H1 (cell line): ENCODE data around the gene GPLD1. TPM values are rescaled to one million over a fixed set of nuclear protein-coding genes. Genes with fewer than 3 reads are reported as not detected.

Experiments used
- CBX8 ChIP-seq: fragments of 300-800, 300-1000 bp; sonication (generic); IDR thresholded peaks from 2 replicates; pipeline ENCODE4 v1.7.1; 2016; ENCODE audit warnings: low read depth, low read length, borderline replicate concordance
- CEBPB ChIP-seq: IDR thresholded peaks from 2 replicates; pipeline ENCODE4 v1.6.1; 2012; ENCODE audit warnings: low read depth, low read length
- GTF2F1 ChIP-seq: IDR thresholded peaks from 2 replicates; pipeline ENCODE4 v1.6.1; 2012; ENCODE audit warnings: low read depth, low read length, improper control_type of control experiment, borderline replicate concordance
- NANOG ChIP-seq: IDR thresholded peaks from 2 replicates; pipeline ENCODE4 v1.6.1; 2011; ENCODE audit warnings: low read length, low read depth, mild to moderate bottlenecking, inconsistent platforms; ENCODE audit not compliant: insufficient read depth, poor library complexity, severe bottlenecking
- POU5F1 ChIP-seq: IDR thresholded peaks from 2 replicates; pipeline ENCODE4 v1.6.1; 2011; ENCODE audit warnings: low read depth, mild to moderate bottlenecking, low read length, moderate library complexity
- TBP ChIP-seq: IDR thresholded peaks from 2 replicates; pipeline ENCODE4 v1.6.1; 2011; ENCODE audit warnings: low read depth, low read length, improper control_type of control experiment
- TEAD4 ChIP-seq: IDR thresholded peaks from 2 replicates; pipeline ENCODE4 v1.6.1; 2012; ENCODE audit warnings: low read depth, low read length, inconsistent platforms, mixed read lengths
- polyA plus RNA-seq, 7 experiments: library from polyadenylated mRNA; depleted of rRNA in 3 of 7; stranded (reverse) in 5 of 7; unstranded in 2 of 7; fragments of >200 nt in 5 of 7; fragments of 200-250 nt in 2 of 7; gene quantifications; 1 replicate in 5 of 7; 2 replicates in 1 of 7; 4 replicates in 1 of 7; pipeline versions ENCODE4 v1.2.1 to v1.2.3, GENCODE V29; 2011 to 2013; ENCODE audit warnings: missing spikeins in 2 of 7, mixed read lengths in 2 of 7
- total RNA-seq: library from RNA; stranded (reverse); fragmentation: NEBNext Ultra II Directional; extraction: Animal tissue kit (Norgen Biotek cat#: 25700); gene quantifications from 2 replicates; pipeline ENCODE4 v1.2.1, GENCODE V29; 2021
- TF ChIP-seq, protein P1 (sequence below): fragments of 300-600 bp; sonication (generic); IDR thresholded peaks from 2 replicates; pipeline ENCODE4 v1.7.1; 2012; ENCODE audit warnings: low read length, moderate library complexity, mild to moderate bottlenecking, inconsistent platforms; ENCODE audit not compliant: insufficient replicate concordance

The GPLD1 gene
- total and polyA plus RNA-seq, 2 of the 8 experiments (the other 6 are each of a cell fraction or from before 2014, with no cell fraction given) = 3.7 to 5.3 TPM

DNA sequence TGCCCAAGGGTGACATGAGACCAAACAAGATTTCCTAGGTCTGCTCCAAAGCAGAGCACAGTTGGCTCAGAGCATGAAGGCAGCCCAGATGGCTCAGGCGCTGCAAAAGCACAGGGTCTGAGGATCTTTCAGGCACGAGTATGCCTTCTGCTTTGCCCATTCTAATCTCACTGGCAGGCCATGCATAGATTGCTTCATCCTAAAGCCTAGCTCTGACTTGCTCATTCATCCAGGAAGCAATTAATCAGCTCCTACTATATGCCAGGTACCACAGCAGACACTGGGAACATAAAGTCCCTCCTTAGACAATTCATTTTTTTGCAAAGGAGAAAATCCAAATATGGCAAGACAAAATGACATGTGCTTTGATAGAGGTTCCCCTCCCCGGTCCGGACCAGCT is 31.2 kb downstream of the GPLD1 start (continued):
- TF ChIP-seq, protein P1, sequence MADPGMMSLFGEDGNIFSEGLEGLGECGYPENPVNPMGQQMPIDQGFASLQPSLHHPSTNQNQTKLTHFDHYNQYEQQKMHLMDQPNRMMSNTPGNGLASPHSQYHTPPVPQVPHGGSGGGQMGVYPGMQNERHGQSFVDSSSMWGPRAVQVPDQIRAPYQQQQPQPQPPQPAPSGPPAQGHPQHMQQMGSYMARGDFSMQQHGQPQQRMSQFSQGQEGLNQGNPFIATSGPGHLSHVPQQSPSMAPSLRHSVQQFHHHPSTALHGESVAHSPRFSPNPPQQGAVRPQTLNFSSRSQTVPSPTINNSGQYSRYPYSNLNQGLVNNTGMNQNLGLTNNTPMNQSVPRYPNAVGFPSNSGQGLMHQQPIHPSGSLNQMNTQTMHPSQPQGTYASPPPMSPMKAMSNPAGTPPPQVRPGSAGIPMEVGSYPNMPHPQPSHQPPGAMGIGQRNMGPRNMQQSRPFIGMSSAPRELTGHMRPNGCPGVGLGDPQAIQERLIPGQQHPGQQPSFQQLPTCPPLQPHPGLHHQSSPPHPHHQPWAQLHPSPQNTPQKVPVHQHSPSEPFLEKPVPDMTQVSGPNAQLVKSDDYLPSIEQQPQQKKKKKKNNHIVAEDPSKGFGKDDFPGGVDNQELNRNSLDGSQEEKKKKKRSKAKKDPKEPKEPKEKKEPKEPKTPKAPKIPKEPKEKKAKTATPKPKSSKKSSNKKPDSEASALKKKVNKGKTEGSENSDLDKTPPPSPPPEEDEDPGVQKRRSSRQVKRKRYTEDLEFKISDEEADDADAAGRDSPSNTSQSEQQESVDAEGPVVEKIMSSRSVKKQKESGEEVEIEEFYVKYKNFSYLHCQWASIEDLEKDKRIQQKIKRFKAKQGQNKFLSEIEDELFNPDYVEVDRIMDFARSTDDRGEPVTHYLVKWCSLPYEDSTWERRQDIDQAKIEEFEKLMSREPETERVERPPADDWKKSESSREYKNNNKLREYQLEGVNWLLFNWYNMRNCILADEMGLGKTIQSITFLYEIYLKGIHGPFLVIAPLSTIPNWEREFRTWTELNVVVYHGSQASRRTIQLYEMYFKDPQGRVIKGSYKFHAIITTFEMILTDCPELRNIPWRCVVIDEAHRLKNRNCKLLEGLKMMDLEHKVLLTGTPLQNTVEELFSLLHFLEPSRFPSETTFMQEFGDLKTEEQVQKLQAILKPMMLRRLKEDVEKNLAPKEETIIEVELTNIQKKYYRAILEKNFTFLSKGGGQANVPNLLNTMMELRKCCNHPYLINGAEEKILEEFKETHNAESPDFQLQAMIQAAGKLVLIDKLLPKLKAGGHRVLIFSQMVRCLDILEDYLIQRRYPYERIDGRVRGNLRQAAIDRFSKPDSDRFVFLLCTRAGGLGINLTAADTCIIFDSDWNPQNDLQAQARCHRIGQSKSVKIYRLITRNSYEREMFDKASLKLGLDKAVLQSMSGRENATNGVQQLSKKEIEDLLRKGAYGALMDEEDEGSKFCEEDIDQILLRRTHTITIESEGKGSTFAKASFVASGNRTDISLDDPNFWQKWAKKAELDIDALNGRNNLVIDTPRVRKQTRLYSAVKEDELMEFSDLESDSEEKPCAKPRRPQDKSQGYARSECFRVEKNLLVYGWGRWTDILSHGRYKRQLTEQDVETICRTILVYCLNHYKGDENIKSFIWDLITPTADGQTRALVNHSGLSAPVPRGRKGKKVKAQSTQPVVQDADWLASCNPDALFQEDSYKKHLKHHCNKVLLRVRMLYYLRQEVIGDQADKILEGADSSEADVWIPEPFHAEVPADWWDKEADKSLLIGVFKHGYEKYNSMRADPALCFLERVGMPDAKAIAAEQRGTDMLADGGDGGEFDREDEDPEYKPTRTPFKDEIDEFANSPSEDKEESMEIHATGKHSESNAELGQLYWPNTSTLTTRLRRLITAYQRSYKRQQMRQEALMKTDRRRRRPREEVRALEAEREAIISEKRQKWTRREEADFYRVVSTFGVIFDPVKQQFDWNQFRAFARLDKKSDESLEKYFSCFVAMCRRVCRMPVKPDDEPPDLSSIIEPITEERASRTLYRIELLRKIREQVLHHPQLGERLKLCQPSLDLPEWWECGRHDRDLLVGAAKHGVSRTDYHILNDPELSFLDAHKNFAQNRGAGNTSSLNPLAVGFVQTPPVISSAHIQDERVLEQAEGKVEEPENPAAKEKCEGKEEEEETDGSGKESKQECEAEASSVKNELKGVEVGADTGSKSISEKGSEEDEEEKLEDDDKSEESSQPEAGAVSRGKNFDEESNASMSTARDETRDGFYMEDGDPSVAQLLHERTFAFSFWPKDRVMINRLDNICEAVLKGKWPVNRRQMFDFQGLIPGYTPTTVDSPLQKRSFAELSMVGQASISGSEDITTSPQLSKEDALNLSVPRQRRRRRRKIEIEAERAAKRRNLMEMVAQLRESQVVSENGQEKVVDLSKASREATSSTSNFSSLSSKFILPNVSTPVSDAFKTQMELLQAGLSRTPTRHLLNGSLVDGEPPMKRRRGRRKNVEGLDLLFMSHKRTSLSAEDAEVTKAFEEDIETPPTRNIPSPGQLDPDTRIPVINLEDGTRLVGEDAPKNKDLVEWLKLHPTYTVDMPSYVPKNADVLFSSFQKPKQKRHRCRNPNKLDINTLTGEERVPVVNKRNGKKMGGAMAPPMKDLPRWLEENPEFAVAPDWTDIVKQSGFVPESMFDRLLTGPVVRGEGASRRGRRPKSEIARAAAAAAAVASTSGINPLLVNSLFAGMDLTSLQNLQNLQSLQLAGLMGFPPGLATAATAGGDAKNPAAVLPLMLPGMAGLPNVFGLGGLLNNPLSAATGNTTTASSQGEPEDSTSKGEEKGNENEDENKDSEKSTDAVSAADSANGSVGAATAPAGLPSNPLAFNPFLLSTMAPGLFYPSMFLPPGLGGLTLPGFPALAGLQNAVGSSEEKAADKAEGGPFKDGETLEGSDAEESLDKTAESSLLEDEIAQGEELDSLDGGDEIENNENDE = no peak
- TF ChIP-seq TBP = no peak
- no peak for TF ChIP-seq NANOG
- no peak for TF ChIP-seq POU5F1
- TF ChIP-seq TEAD4 = no peak
- no peak for TF ChIP-seq CBX8
- TF ChIP-seq GTF2F1 = no peak
- TF ChIP-seq CEBPB = no peak
